ENCODE measurements around the gene FAM78A. TPM values are rescaled to one million over a fixed set of nuclear protein-coding genes. Genes with fewer than 3 reads are reported as not detected.

Gene FAM78A
- total RNA-seq, 1 experiment from 2014 or later = 0.40 TPM

GRCh38 chr9:131220485-131220884 lies 55.8 kb downstream of the FAM78A start:
- H3K4me1 Mint-ChIP-seq (ENCODE audit: insufficient read depth, unreplicated experiment) = no peaks in the 10 kb centered on the region
- no peaks in the 10 kb centered on the region for H3K27me3 Mint-ChIP-seq (ENCODE audit: insufficient read depth, unreplicated experiment)
- CTCF ChIA-PET = no interaction called here
- TF ChIP-seq CTCF (IDR thresholded peaks at IDR 0.05; ENCODE audit: unreplicated experiment) = no peak
- intact Hi-C loops (cut with micrococcal nuclease) = no loop called here
- H3K27ac Mint-ChIP-seq (ENCODE audit: low read depth, unreplicated experiment) = no peak overlapping the region
- POLR2A ChIA-PET = no interaction called here
- DNase-seq (ENCODE audit: unreplicated experiment) = no peak
- H3K9me3 Mint-ChIP-seq (ENCODE audit: unreplicated experiment) = no peaks in the 10 kb centered on the region
- no peak overlapping the region for H3K4me3 Mint-ChIP-seq (ENCODE audit: unreplicated experiment)
- peaks cover 20% of the 10 kb centered on the region for H3K36me3 Mint-ChIP-seq (ENCODE audit: insufficient read depth, unreplicated experiment)
- no TSS peak for BruUV-seq (replicated peaks)

- Mint-ChIP-seq H3K4me1 (ENCODE audit: insufficient read depth, unreplicated experiment) (no peaks in the 10 kb centered on the region), H3K36me3 (ENCODE audit: insufficient read depth, unreplicated experiment) (peaks cover 20% of the 10 kb centered on the region), H3K9me3 (ENCODE audit: unreplicated experiment) (no peaks in the 10 kb centered on the region), H3K27me3 (ENCODE audit: insufficient read depth, unreplicated experiment) (no peaks in the 10 kb centered on the region), H3K4me3 (ENCODE audit: unreplicated experiment) (no peak overlapping the region), H3K27ac (ENCODE audit: low read depth, unreplicated experiment) (no peak overlapping the region)
- POLR2A ChIA-PET = interaction anchor here (0.7 to 1.4 kb wide), 2 partner anchors 12 to 17 kb away, joined by 3 read pairs; no protein-coding TSS in a partner anchor
- no TSS peak for BruUV-seq (replicated peaks)
- no peak for TF ChIP-seq CTCF (IDR thresholded peaks at IDR 0.05; ENCODE audit: unreplicated experiment)
- DNase-seq (ENCODE audit: unreplicated experiment) = no peak
- CTCF ChIA-PET = interaction anchor here (0.6 kb wide), 1 partner anchor 94 kb away, joined by 4 read pairs; no protein-coding TSS in a partner anchor
- intact Hi-C loops (cut with micrococcal nuclease) = no loop called here
Observed at GRCh38 chr9:131218370-131218769, 57.9 kb downstream of the FAM78A start.

GRCh38 chr9:131217331-131218031 lies 58.8 kb downstream of the FAM78A start:
- Mint-ChIP-seq H3K36me3 (ENCODE audit: insufficient read depth, unreplicated experiment) (peaks cover 27% of the 10 kb centered on the region), H3K4me3 (ENCODE audit: unreplicated experiment) (no peak overlapping the region), H3K27me3 (ENCODE audit: insufficient read depth, unreplicated experiment) (no peaks in the 10 kb centered on the region), H3K4me1 (ENCODE audit: insufficient read depth, unreplicated experiment) (no peaks in the 10 kb centered on the region), H3K9me3 (ENCODE audit: unreplicated experiment) (no peaks in the 10 kb centered on the region), H3K27ac (ENCODE audit: low read depth, unreplicated experiment) (no peak overlapping the region)
- intact Hi-C loops (cut with micrococcal nuclease) = no loop called here
- TF ChIP-seq CTCF (IDR thresholded peaks at IDR 0.05; ENCODE audit: unreplicated experiment) = no peak
- no peak for DNase-seq (ENCODE audit: unreplicated experiment)
- ChIA-PET POLR2A (interaction anchor here (0.7 to 1.4 kb wide), 2 partner anchors 13 to 16 kb away, joined by 3 read pairs; no protein-coding TSS in a partner anchor), CTCF (no interaction called here)
- no TSS peak for BruUV-seq (replicated peaks)

- POLR2A ChIA-PET = interaction anchor here (0.7 kb wide), 1 partner anchor 11 kb away, joined by 3 read pairs; no protein-coding TSS in a partner anchor
- peaks cover 34% of the 10 kb centered on the region for H3K36me3 Mint-ChIP-seq (ENCODE audit: insufficient read depth, unreplicated experiment)
- no peaks in the 10 kb centered on the region for H3K4me1 Mint-ChIP-seq (ENCODE audit: insufficient read depth, unreplicated experiment)
- no peak overlapping the region for H3K4me3 Mint-ChIP-seq (ENCODE audit: unreplicated experiment)
- intact Hi-C loops (cut with micrococcal nuclease) = no loop called here
- no TSS peak for BruUV-seq (replicated peaks)
- no peaks in the 10 kb centered on the region for H3K27me3 Mint-ChIP-seq (ENCODE audit: insufficient read depth, unreplicated experiment)
- peaks cover 2% of the 10 kb centered on the region for H3K9me3 Mint-ChIP-seq (ENCODE audit: unreplicated experiment)
- no peak overlapping the region for H3K27ac Mint-ChIP-seq (ENCODE audit: low read depth, unreplicated experiment)
- no peak for TF ChIP-seq CTCF (IDR thresholded peaks at IDR 0.05; ENCODE audit: unreplicated experiment)
- CTCF ChIA-PET = no interaction called here
- no peak for DNase-seq (ENCODE audit: unreplicated experiment)
Observed at GRCh38 chr9:131216806-131217205, 59.5 kb downstream of the FAM78A start.

Measured in MCF 10A (cell line).